Hematopoietic multipotent progenitor cell treated with erythropoietin and hydrocortisone succinate and interleukin-3 and kit ligand, for 17 days (in vitro differentiated cells): Measurements from ENCODE around the gene RAB3B.
"Not testable (repeated sequence)": the region's sequence is repeated elsewhere in the genome, so short reads cannot be mapped to it uniquely, and the experiment has no call there.

ENCODE experiments used
- DNase-seq: peaks from one replicate; pipeline ENCODE4 v3.0.0-alpha.2; 2015; ENCODE audit warnings: low spot score

RAB3B gene, protein sequence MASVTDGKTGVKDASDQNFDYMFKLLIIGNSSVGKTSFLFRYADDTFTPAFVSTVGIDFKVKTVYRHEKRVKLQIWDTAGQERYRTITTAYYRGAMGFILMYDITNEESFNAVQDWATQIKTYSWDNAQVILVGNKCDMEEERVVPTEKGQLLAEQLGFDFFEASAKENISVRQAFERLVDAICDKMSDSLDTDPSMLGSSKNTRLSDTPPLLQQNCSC

GRCh38 chr1:51990478-51990965 lies at the start of gene RAB3B:
Gene RAB3B, minus strand, starts transcription at chr1:51990700. Its CDS starts 13,583 bp downstream, at chr1:51977117.
- peak; percentile 31 for DNase-seq

GRCh38 chr1:52037909-52038308 lies 47.4 kb upstream of the RAB3B start:
- no peak for DNase-seq

GRCh38 chr1:52037402-52037814 lies 46.9 kb upstream of the RAB3B start:
- DNase-seq = no peak

DNA sequence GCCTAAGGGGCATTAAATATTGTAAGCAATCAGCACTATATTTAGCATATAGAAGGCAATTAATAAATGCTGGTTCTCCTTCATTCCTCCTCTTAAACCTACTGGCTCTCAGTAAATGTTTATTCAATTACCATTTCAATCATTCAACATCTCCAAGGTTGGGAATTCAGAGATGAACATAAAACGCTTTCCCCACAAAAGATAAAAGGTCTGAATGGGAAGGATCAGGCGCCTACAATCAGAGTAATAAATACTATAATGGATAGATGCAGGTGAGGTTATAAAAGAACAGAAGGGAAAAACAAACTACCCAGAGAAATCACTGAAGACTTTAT lies 43.5 kb upstream of the RAB3B start:
- DNase-seq = no peak

- DNase-seq = peak; percentile 74
Observed at GRCh38 chr1:52033190-52034049, 42.9 kb upstream of the RAB3B start, which contains the start of gene KTI12. Gene KTI12, minus strand, starts transcription at chr1:52033810. Its CDS starts 49 bp downstream, at chr1:52033761.

- no peak for DNase-seq
Observed at GRCh38 chr1:52032785-52033131, 42.3 kb upstream of the RAB3B start.

GRCh38 chr1:52032124-52032784 lies 41.8 kb upstream of the RAB3B start:
- no peak for DNase-seq

DNA sequence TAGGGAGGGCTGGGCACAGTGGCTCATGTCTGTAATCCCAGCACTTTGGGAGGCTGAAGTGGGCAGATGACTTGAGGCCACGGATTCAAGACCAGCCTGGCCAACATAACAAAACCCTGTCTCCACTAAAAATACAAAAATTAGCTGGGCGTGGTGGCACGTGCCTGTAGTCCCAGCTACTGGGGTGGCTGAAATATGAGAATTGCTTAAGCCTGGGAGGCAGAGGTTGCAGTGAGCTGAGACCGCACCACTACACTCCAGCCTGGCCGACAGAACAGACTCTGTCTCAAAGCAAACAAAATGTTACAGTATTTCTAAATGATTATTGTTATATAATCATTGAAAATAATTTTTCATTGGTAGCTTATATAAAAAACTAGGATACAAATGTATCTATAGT lies 38.3 kb upstream of the RAB3B start:
- DNase-seq = not testable (repeated sequence)

- DNase-seq = no peak
Observed at GRCh38 chr1:52028328-52028727, 37.8 kb upstream of the RAB3B start.

DNA sequence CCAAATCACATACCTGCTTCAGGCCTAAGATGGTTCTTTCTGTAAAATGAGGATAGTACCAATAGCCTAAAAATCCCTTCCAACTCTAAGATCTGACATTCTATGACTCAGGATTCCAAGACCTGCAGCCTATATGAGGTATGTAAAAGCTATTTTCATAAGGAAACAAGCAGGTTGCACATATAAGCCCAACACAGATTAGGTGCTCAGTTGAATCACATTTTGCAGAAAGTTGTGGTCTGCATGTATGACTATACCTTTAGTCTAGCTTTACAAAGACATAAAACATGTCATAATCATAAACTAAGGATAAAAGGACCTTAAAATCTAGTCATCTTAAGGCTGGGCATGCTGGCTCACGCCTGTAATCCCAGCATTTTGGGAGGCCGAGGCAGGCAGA lies 35.8 kb upstream of the RAB3B start:
- DNase-seq = no peak

DNA sequence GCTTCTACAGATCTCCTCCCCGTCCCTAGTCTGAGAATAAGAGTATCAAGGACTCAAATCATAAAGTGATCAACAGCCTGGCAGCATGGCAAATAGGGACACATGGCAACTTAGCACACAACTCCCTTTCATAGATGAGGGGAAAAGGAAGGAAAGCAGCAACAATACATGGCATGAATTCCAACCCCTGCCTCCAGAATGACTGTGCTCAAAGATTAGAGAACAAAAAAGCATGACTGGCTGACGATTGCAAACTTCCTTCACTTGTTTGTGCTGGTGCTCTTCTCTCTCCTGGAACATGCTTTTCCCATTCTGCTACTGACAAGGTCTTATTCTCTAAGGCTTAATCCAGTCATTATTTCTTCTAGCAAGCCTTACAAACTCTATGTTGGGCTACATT lies 31.6 kb upstream of the RAB3B start:
- DNase-seq = no peak

- no peak for DNase-seq
Observed at GRCh38 chr1:52008071-52008809, 17.7 kb upstream of the RAB3B start.

DNA sequence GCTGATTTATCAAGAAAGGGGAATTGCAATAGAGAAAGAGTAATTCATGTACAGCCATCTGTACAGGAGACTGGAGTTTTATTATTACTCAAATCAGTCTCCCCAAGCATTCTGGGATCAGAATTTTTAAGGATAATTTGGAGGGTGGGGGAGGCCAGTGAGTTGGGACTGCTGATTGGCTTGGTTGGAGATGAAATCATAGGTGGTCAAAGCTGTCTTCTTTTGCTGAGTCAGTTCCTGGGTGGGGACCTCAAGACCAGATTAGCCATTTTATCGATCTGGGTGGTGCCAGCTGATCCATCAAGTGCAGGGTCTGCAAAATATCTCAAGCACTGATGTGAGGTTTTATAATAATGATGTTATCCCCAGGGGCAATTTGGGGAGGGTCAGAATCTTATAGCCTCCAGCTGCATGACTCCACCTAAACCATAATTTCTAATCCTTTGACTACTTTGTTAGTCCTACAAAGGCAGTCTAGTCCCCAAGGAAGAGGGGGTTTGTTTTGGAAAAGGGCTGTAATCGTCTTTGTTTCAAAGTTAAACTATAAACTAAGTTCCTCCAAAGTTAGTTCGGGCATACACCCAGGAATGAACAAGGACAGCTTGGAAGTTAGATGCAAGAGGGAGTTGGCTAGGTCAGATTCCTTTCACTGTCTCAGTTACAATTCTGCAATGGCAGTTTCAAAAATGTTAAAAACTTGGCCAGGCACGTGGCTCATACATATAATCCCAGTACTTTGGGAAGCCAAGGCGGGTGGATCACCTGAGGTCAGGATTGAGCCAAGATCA lies 16.9 kb upstream of the RAB3B start:
- DNase-seq = no peak

- DNase-seq = not testable (repeated sequence)
Observed at GRCh38 chr1:52006081-52006553, 15.6 kb upstream of the RAB3B start.

- not testable (repeated sequence) for DNase-seq
Observed at GRCh38 chr1:52005548-52005947, 15.0 kb upstream of the RAB3B start.

DNA sequence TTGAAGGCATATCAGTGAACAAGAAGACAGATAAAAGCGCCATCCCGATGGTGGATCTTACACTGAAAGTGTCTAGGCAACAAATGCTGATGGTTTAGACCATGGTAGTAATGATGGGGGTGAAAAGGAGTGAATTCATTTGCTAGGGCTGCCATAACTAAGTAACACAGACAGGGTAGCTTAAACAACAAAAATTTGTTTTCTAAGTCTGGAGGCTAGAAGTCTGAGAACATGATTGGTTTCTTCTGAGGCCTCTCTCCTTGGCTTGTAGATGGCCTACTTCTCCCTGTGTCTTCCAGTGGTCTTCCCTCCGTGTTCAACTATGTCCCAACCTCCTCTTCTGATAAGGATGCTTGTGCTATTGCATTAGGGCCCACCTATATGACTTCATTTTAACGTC lies 13.4 kb upstream of the RAB3B start:
- DNase-seq = no peak

GRCh38 chr1:52002038-52002917 lies 11.8 kb upstream of the RAB3B start:
- peak; percentile 75 for DNase-seq

DNA sequence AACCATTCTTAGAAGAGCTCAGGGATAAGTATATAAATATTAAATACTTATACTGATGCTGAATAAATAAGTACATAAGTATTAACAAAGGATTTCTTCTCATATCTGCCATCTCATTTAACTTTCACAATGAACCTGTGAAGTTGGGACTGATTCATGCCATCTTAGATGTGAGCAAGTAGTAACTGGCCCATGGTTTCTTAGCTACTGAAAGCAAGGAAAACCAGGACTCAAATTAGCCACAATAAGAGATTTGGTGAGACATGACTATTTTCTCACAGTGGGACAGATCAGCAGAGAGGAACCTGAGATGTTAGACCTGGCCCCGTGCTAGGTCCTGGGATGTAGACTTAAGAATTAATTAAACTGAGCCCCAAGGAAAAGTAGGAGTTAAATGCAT lies 8.2 kb upstream of the RAB3B start:
- DNase-seq = no peak

DNA sequence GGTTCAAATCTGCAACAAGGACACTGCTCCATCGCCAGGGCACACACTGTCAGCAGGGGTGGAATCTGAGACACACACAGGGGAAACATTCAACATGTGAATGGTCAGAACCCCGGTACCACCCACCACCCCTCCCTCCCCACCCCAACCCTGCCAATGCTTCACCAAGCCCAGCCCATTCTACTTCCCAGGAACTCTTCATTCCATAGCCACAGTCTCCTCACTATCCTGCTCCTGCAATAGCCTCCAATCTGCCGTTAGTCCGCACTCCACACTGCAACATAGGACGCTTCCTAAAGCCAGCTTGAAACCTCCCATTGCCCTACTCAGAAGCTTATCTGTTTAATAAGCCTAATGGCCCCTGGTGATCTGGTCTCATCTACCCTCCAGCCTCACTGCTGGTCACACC lies 7.5 kb upstream of the RAB3B start:
- no peak for DNase-seq
